IMR-90 (cell line): ENCODE data around the gene TJAP1. TPM values are rescaled to one million over a fixed set of nuclear protein-coding genes. Genes with fewer than 3 reads are reported as not detected.

Experiments
- ATAC-seq: fragments of 200-7000 bp; cut with Tn5 transposase; 2 replicates; pipeline ENCODE4 v1.9.1; 2020; ENCODE audit warnings: low read depth, mild to moderate bottlenecking, moderate library complexity
- BruUV-seq: library from RNA; stranded (reverse); fragments of 400-500 nt; replicated peaks from 2 replicates; lab custom pipeline; 2021; lab: Mats Ljungman, UMichigan
- CTCF ChIA-PET: fragments of 300-600 bp; formaldehyde crosslinking; extraction: SDS; loops from one replicate; lab custom pipeline; 2021; ENCODE audit warnings: antibody characterized with exemption; lab: Yijun Ruan, JAX
- POLR2A ChIA-PET: fragments of 300-600 bp; sonication (Branson Sonifier 250); formaldehyde crosslinking; loops from one replicate; lab custom pipeline; 2022; ENCODE audit warnings: antibody characterized with exemption; ENCODE audit not compliant: unreplicated experiment; lab: Charles Lee
- DNase-seq: peaks from one replicate; pipeline ENCODE4 v3.0.0; 2013
- H2AFZ ChIP-seq: replicated peaks from 2 replicates; pipeline ENCODE3; 2013; ENCODE audit warnings: low read length, mild to moderate bottlenecking; ENCODE audit not compliant: poor library complexity
- H2AK5ac ChIP-seq: 2 replicates; pipeline ENCODE4 v1.6.1; 2013; ENCODE audit warnings: low read depth, low read length, inconsistent platforms
- H2AK9ac ChIP-seq: replicated peaks from 2 replicates; pipeline ENCODE3; 2013; ENCODE audit warnings: mild to moderate bottlenecking, low read depth, low read length, moderate library complexity; ENCODE audit not compliant: poor library complexity
- H2BK120ac ChIP-seq: 2 replicates; pipeline ENCODE4 v1.6.1; 2013; ENCODE audit warnings: low read depth, low read length, inconsistent platforms
- H2BK15ac ChIP-seq: 3 replicates; pipeline ENCODE4 v1.6.1; 2013; ENCODE audit warnings: low read depth, low read length, inconsistent platforms
- H2BK20ac ChIP-seq: 2 replicates; pipeline ENCODE4 v1.6.1; 2013; ENCODE audit warnings: low read depth, mild to moderate bottlenecking, inconsistent platforms, low read length, moderate library complexity
- H2BK5ac ChIP-seq: 2 replicates; pipeline ENCODE4 v1.6.1; 2013; ENCODE audit warnings: mild to moderate bottlenecking, low read depth, low read length, inconsistent platforms; ENCODE audit not compliant: poor library complexity, severe bottlenecking
- H3K14ac ChIP-seq: replicated peaks from 2 replicates; pipeline ENCODE4 v1.6.1; 2013; ENCODE audit warnings: low read depth, low read length, inconsistent platforms
- H3K18ac ChIP-seq: 2 replicates; pipeline ENCODE4 v1.6.1; 2013; ENCODE audit warnings: low read depth, low read length, control low read depth
- H3K23ac ChIP-seq: 2 replicates; pipeline ENCODE4 v1.6.1; 2013; ENCODE audit warnings: low read depth, low read length, inconsistent platforms
- H3K27ac ChIP-seq: 2 replicates; pipeline ENCODE4 v1.5.1; 2013; ENCODE audit warnings: mild to moderate bottlenecking, control low read depth, low read length; ENCODE audit not compliant: insufficient read depth
- H3K27me3 ChIP-seq: 2 replicates; pipeline ENCODE4 v1.6.1; 2013; ENCODE audit warnings: low read length; ENCODE audit not compliant: control insufficient read depth, insufficient read depth
- H3K36me3 ChIP-seq: 2 replicates; pipeline ENCODE4 v1.6.1; 2013; ENCODE audit warnings: low read length, mixed read lengths; ENCODE audit not compliant: control insufficient read depth, insufficient read depth
- H3K4ac ChIP-seq: 2 replicates; pipeline ENCODE4 v1.6.1; 2013; ENCODE audit warnings: low read depth, low read length, inconsistent platforms
- H3K4me1 ChIP-seq: 2 replicates; pipeline ENCODE4 v1.6.1; 2013; ENCODE audit warnings: low read length, mixed read lengths; ENCODE audit not compliant: control insufficient read depth, insufficient read depth
- H3K4me2 ChIP-seq: 2 replicates; pipeline ENCODE4 v1.6.1; 2013; ENCODE audit warnings: low read depth, mild to moderate bottlenecking, control low read depth, low read length, moderate library complexity
- H3K4me3 ChIP-seq: 2 replicates; pipeline ENCODE4 v1.5.1; 2013; ENCODE audit warnings: low read depth, mild to moderate bottlenecking, control low read depth, low read length, moderate library complexity; ENCODE audit not compliant: insufficient read depth
- H3K56ac ChIP-seq: 2 replicates; pipeline ENCODE4 v1.6.1; 2013; ENCODE audit warnings: low read length, inconsistent platforms; ENCODE audit not compliant: insufficient read depth; ENCODE audit errors: extremely low read depth
- H3K79me1 ChIP-seq, 2 experiments: 2 replicates each; pipeline ENCODE4 v1.6.1; 2013; ENCODE audit warnings: low read length in 2 of 2, inconsistent platforms in 1 of 2, low read depth in 1 of 2
- H3K9ac ChIP-seq: 2 replicates; pipeline ENCODE4 v1.6.1; 2013; ENCODE audit warnings: low read depth, low read length, control low read depth
- H3K9me1 ChIP-seq: 2 replicates; pipeline ENCODE4 v1.6.1; 2013; ENCODE audit warnings: low read length, inconsistent platforms; ENCODE audit not compliant: insufficient read depth
- H3K9me3 ChIP-seq: 2 replicates; pipeline ENCODE4 v1.6.1; 2013; ENCODE audit warnings: low read length; ENCODE audit not compliant: control insufficient read depth, insufficient read depth
- H4K20me1 ChIP-seq: 2 replicates; pipeline ENCODE4 v1.6.1; 2013; ENCODE audit warnings: low read length, inconsistent platforms; ENCODE audit not compliant: insufficient read depth
- H4K5ac ChIP-seq: 2 replicates; pipeline ENCODE4 v1.6.1; 2013; ENCODE audit warnings: mild to moderate bottlenecking, low read depth, low read length, control low read depth
- H4K8ac ChIP-seq, 2 experiments: 2 replicates each; pipeline ENCODE4 v1.6.1; 2013; ENCODE audit warnings: low read depth in 2 of 2, low read length in 2 of 2, control low read depth in 1 of 2, inconsistent platforms in 1 of 2
- H4K91ac ChIP-seq: 2 replicates; pipeline ENCODE4 v1.6.1; 2013; ENCODE audit warnings: low read depth, low read length, inconsistent platforms; ENCODE audit not compliant: insufficient read depth
- CHD1 ChIP-seq: IDR thresholded peaks from 2 replicates; pipeline ENCODE4 v1.6.1; 2012; ENCODE audit warnings: low read depth, low read length, improper control_type of control experiment
- FOS ChIP-seq: fragments of 150-350 bp; IDR thresholded peaks from 2 replicates; pipeline ENCODE4 v1.6.1; 2016; ENCODE audit warnings: low read depth, low read length
- MAFK ChIP-seq: IDR thresholded peaks from 2 replicates; pipeline ENCODE4 v1.6.1; 2012; ENCODE audit warnings: low read depth, low read length, improper control_type of control experiment
- MAZ ChIP-seq: IDR thresholded peaks from 2 replicates; pipeline ENCODE4 v1.6.1; 2012; ENCODE audit warnings: low read depth, mild to moderate bottlenecking, low read length, improper control_type of control experiment, moderate library complexity, borderline replicate concordance
- MXI1 ChIP-seq: IDR thresholded peaks from 2 replicates; pipeline ENCODE4 v1.6.1; 2012; ENCODE audit warnings: low read depth, mild to moderate bottlenecking, low read length, moderate library complexity, borderline replicate concordance
- NFE2L2 ChIP-seq: fragments of 150-350 bp; IDR thresholded peaks from 2 replicates; pipeline ENCODE4 v1.6.1; 2016; ENCODE audit warnings: low read depth, mild to moderate bottlenecking, low read length
- RAD21 ChIP-seq: IDR thresholded peaks from 2 replicates; pipeline ENCODE4 v1.6.1; 2012; ENCODE audit warnings: low read length, improper control_type of control experiment
- RCOR1 ChIP-seq: IDR thresholded peaks from 2 replicates; pipeline ENCODE4 v1.6.1; 2012; ENCODE audit warnings: mild to moderate bottlenecking, low read length, improper control_type of control experiment; ENCODE audit not compliant: insufficient replicate concordance
- RFX5 ChIP-seq: IDR thresholded peaks from 2 replicates; pipeline ENCODE4 v1.8.0; 2012; ENCODE audit warnings: low read depth, mild to moderate bottlenecking, low read length, moderate library complexity
- SMC3 ChIP-seq: fragments of 150-350 bp; IDR thresholded peaks from 2 replicates; pipeline ENCODE4 v1.6.1; 2016; ENCODE audit warnings: low read depth, mild to moderate bottlenecking, antibody characterized with exemption, low read length, moderate library complexity
- WGBS, 2 experiments: methylation state at CpG; one replicate each; pipeline versions ENCODE4 v1.1.5 to v1.1.7; 2013; ENCODE audit warnings: missing lambda C conversion rate in 2 of 2; ENCODE audit not compliant: insufficient read length in 1 of 2; ENCODE audit errors: extremely low coverage in 2 of 2; 5-methylcytosine and 5-hydroxymethylcytosine counted together
- dilution Hi-C: fragments of 300-500 bp; cut with HindIII; formaldehyde crosslinking; loops from one replicate; pipeline ENCODE4 v1.14.3; 2018; ENCODE audit warnings: low sequenced_read_pairs; ENCODE audit not compliant: unreplicated experiment
- in situ Hi-C: fragments of 300-500 bp; cut with MboI; formaldehyde crosslinking; loops from 3 replicates; pipeline ENCODE4 v1.14.3; 2019; ENCODE audit warnings: low sequenced_read_pairs, inconsistent platforms, mixed read lengths
- intact Hi-C: fragments of 100-400 bp; cut with micrococcal nuclease; formaldehyde crosslinking; loops from 2 replicates; pipeline ENCODE4 v1.10.0; 2022
- polyA plus RNA-seq, 3 experiments: library from polyadenylated mRNA; depleted of rRNA; stranded (reverse); fragments of >200 nt; gene quantifications; 2 replicates each; pipeline ENCODE4 v1.2.3, GENCODE V29; 2012; ENCODE audit warnings: low replicate concordance in 1 of 3
- total RNA-seq: library from RNA; depleted of rRNA; stranded (reverse); fragments of >200 nt; gene quantifications from 2 replicates; pipeline ENCODE4 v1.2.3, GENCODE V29; 2012
- TF ChIP-seq, protein P1 (sequence below): fragments of 150-350 bp; IDR thresholded peaks from 2 replicates; pipeline ENCODE4 v1.6.1; 2016; ENCODE audit warnings: low read depth, mild to moderate bottlenecking, low read length, moderate library complexity, borderline replicate concordance

Gene TJAP1
- total and polyA plus RNA-seq, 2 of the 4 experiments (the other 2 are of a cell fraction): 12.2 to 34.2 TPM

DNA sequence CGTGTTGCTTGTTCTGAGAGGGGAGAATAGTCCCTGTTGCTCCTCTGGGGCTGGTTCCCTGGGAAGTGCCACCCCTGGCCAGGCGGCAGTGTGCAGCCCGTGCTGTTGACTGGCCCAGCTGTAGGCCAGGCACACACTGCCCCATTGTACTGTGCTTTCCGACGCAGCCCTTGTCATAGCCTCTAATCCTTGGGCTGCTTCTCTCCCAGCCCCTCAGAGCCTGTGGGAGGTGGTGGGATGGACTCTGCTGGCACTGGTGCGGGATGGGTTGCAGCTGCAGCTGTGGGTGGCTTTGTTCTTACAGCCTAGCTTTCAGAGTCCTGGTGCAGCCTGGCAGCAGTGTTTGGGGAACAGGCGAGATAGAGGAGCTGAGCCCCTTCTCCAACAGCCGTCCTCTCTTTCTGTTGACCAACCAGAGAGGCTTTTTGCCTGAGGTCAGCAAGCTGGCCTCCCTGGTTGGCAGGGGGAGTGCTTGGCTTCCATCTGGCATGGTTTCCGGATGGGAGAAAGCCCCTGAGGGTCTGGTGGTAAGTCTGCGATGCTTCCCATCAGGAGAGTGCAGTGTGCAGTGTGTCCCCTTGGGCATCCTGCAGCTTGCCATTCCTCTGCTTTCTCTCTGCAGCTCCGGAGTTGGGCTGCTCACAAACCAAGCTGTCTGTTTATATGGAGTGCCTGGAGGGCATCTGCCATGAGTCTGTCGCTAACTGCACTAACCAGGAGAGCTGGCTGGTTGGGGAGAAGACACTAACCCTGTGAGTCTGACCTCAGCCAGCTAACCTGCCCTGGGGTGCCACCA, 12.1 kb downstream of the TJAP1 start:
- POLR2A ChIA-PET: no interaction called here
- H2BK15ac ChIP-seq: no peak overlapping the region
- H3K36me3 ChIP-seq: peaks cover 1% of the 10 kb centered on the region
- ATAC-seq (no peak), DNase-seq (no peak)
- H3K4me3 ChIP-seq: no peak overlapping the region
- no peak overlapping the region for H2BK120ac ChIP-seq
- 96% methylated on average over 4 of the region's 12 CpGs; no CpG with 5 or more reads in 1 of the 2 experiments for WGBS, 2 experiments
- H4K8ac ChIP-seq: no peak overlapping the region
- no peaks in the 10 kb centered on the region for H3K27me3 ChIP-seq
- H3K23ac ChIP-seq: no peak overlapping the region
- H4K20me1 ChIP-seq: peaks cover 22% of the 10 kb centered on the region; the same call in 1 of the 2 replicates
- H4K91ac ChIP-seq: no peak overlapping the region
- H3K27ac ChIP-seq: no peak overlapping the region
- no peak overlapping the region for H3K14ac ChIP-seq
- H3K9ac ChIP-seq: no peak overlapping the region; the same call in 1 of the 2 replicates
- H3K9me1 ChIP-seq: peaks cover 44% of the 10 kb centered on the region
- H3K79me1 ChIP-seq: peaks cover 36 to 73% of the 10 kb centered on the region in 2 experiments
- peaks cover 18% of the 10 kb centered on the region for H3K4me1 ChIP-seq
- CTCF ChIA-PET: no interaction called here
- H3K56ac ChIP-seq: no peak overlapping the region
- no peak overlapping the region for H2BK5ac ChIP-seq
- no peak overlapping the region for H2AK9ac ChIP-seq
- BruUV-seq: no TSS peak
- dilution Hi-C loops: no loop called here
- no peak overlapping the region for H2BK20ac ChIP-seq
- H3K9me3 ChIP-seq: no peaks in the 10 kb centered on the region
- intact Hi-C loops: no loop called here
- no peak overlapping the region for H4K5ac ChIP-seq
- H2AK5ac ChIP-seq: no peak overlapping the region
- H2AFZ ChIP-seq: no peak overlapping the region
- in situ Hi-C loops: loop anchor here (5.0 to 10.0 kb wide), 2 partner anchors 45 to 232 kb away; no protein-coding TSS in a partner anchor
- H3K4ac ChIP-seq: peak overlapping the region; percentile 9; the same call in 1 of the 2 replicates
- no peak for TF ChIP-seq RCOR1
- TF ChIP-seq RFX5: no peak
- TF ChIP-seq, protein P1, sequence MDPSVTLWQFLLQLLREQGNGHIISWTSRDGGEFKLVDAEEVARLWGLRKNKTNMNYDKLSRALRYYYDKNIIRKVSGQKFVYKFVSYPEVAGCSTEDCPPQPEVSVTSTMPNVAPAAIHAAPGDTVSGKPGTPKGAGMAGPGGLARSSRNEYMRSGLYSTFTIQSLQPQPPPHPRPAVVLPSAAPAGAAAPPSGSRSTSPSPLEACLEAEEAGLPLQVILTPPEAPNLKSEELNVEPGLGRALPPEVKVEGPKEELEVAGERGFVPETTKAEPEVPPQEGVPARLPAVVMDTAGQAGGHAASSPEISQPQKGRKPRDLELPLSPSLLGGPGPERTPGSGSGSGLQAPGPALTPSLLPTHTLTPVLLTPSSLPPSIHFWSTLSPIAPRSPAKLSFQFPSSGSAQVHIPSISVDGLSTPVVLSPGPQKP: no peak
- TF ChIP-seq MXI1: no peak
- TF ChIP-seq SMC3: no peak
- no peak for TF ChIP-seq NFE2L2
- TF ChIP-seq RAD21: no peak
- TF ChIP-seq MAFK: no peak
- TF ChIP-seq MAZ: no peak
- TF ChIP-seq CHD1: no peak
- TF ChIP-seq FOS: no peak
- H3K4me2 ChIP-seq: no peak overlapping the region
- no peak overlapping the region for H3K18ac ChIP-seq
